ENCODE results near the gene APPBP2. TPM values are rescaled to one million over a fixed set of nuclear protein-coding genes. Genes with fewer than 3 reads are reported as not detected.

Gene APPBP2
- polyA plus RNA-seq, 1 donor (not counting 4 experiments of a cell fraction or from before 2014, with no cell fraction given), result 21.1 TPM

DNA sequence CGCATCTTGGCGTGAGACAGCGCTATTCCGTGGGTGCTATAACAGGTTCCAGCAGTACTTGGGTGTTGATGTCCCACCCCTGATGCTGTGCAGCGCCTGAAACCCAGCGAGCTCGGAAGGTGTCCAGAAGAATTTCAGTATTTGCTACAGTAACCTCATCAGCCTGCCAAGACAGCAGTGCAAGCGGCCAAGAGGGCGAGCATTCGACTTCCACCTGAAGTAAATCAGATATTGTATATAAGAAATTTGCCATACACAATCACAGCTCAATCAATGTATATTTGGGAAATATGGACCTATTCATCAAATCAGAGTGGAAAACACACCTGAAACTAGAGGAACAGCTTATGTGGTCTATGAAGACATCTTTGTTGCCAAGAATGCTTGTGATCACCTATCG, 13.0 kb downstream of the APPBP2 start:
- H2AFZ ChIP-seq (ENCODE audit: control insufficient read depth, low read length), result no peak overlapping the region
- H3K79me2 ChIP-seq (ENCODE audit: control insufficient read depth, insufficient read depth, low read length), result peaks cover 36% of the 10 kb centered on the region
- no peak overlapping the region for H3K9ac ChIP-seq (ENCODE audit: control insufficient read depth, extremely low read depth, insufficient read depth, low read length)
- FAIRE-seq, result no peak
- no peak overlapping the region for H3K4me2 ChIP-seq (ENCODE audit: control insufficient read depth, extremely low read depth, insufficient read depth, low read depth, low read length)
- H3K27me3 ChIP-seq (ENCODE audit: control insufficient read depth, extremely low read depth, insufficient read depth, low read length), result no peaks in the 10 kb centered on the region
- no peak overlapping the region for H3K27ac ChIP-seq (ENCODE audit: control insufficient read depth, insufficient read depth, low read length)
- H3K4me1 ChIP-seq (ENCODE audit: control insufficient read depth, extremely low read depth, insufficient read depth, low read length), result no peaks in the 10 kb centered on the region
- DNase-seq (ENCODE audit: low read depth, low spot score), result no peak
- no peak overlapping the region for H3K4me3 ChIP-seq (ENCODE audit: control insufficient read depth in 2 of 3, extremely low read depth in 1 of 3, insufficient read depth in 2 of 3, low read depth in 1 of 3, low read length in 3 of 3)
- TF ChIP-seq, protein P1, sequence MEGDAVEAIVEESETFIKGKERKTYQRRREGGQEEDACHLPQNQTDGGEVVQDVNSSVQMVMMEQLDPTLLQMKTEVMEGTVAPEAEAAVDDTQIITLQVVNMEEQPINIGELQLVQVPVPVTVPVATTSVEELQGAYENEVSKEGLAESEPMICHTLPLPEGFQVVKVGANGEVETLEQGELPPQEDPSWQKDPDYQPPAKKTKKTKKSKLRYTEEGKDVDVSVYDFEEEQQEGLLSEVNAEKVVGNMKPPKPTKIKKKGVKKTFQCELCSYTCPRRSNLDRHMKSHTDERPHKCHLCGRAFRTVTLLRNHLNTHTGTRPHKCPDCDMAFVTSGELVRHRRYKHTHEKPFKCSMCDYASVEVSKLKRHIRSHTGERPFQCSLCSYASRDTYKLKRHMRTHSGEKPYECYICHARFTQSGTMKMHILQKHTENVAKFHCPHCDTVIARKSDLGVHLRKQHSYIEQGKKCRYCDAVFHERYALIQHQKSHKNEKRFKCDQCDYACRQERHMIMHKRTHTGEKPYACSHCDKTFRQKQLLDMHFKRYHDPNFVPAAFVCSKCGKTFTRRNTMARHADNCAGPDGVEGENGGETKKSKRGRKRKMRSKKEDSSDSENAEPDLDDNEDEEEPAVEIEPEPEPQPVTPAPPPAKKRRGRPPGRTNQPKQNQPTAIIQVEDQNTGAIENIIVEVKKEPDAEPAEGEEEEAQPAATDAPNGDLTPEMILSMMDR (optimal IDR thresholded peaks at IDR 0.05 in 1 of 3, IDR thresholded peaks at IDR 0.05 in 1 of 3, conservative IDR thresholded peaks at IDR 0.05 in 1 of 3; ENCODE audit: extremely low read depth in 1 of 3, insufficient read depth in 2 of 3, low read length in 3 of 3), result no peak
- no peak for TF ChIP-seq EZH2 (IDR thresholded peaks at IDR 0.05; ENCODE audit: low read length)
- H3K9me1 ChIP-seq (ENCODE audit: control insufficient read depth, extremely low read depth, insufficient read depth, low read length), result no peaks in the 10 kb centered on the region
- no peaks in the 10 kb centered on the region for H3K9me3 ChIP-seq (ENCODE audit: control insufficient read depth, low read depth, low read length)
- H4K20me1 ChIP-seq (ENCODE audit: control insufficient read depth, extremely low read depth, insufficient read depth, low read length), result no peaks in the 10 kb centered on the region
- dilution Hi-C loops (cut with MboI; ENCODE audit: extremely low pct_ligation_motif_present, low sequenced_read_pairs), result no loop called here
- H3K36me3 ChIP-seq (ENCODE audit: control insufficient read depth in 2 of 2, extremely low read depth in 1 of 2, insufficient read depth in 2 of 2, low read length in 2 of 2), result peaks cover 3 to 4% of the 10 kb centered on the region in 2 experiments

DNA sequence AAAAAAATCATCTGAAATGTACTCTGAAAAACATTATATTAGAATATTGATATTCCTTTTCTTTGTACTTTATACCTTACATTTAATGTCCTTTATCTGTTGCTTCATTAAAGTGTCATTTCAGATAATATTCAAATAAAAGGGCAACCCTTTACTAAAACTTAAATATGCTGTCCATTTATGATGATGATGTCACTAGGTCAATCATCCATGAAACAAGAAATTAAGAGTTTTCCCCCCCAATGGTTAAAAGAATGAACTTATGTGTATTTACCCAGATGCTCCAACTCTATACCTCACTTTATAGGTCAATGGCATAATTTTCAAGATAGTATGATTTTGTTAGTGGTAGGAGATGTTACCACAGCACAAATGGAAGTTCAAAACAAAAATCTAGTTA, 15.3 kb downstream of the APPBP2 start:
- no peak overlapping the region for H3K4me2 ChIP-seq (ENCODE audit: control insufficient read depth, extremely low read depth, insufficient read depth, low read depth, low read length)
- no peak overlapping the region for H2AFZ ChIP-seq (ENCODE audit: control insufficient read depth, low read length)
- DNase-seq (ENCODE audit: low read depth, low spot score), result no peak
- H3K9me3 ChIP-seq (ENCODE audit: control insufficient read depth, low read depth, low read length), result no peaks in the 10 kb centered on the region
- no peak for FAIRE-seq
- H3K9me1 ChIP-seq (ENCODE audit: control insufficient read depth, extremely low read depth, insufficient read depth, low read length), result no peaks in the 10 kb centered on the region
- H3K27ac ChIP-seq (ENCODE audit: control insufficient read depth, insufficient read depth, low read length), result no peak overlapping the region
- TF ChIP-seq EZH2 (IDR thresholded peaks at IDR 0.05; ENCODE audit: low read length), result no peak
- TF ChIP-seq, protein P1 (optimal IDR thresholded peaks at IDR 0.05 in 1 of 3, IDR thresholded peaks at IDR 0.05 in 1 of 3, conservative IDR thresholded peaks at IDR 0.05 in 1 of 3; ENCODE audit: extremely low read depth in 1 of 3, insufficient read depth in 2 of 3, low read length in 3 of 3), result no peak
- peaks cover 44% of the 10 kb centered on the region for H3K79me2 ChIP-seq (ENCODE audit: control insufficient read depth, insufficient read depth, low read length)
- dilution Hi-C loops (cut with MboI; ENCODE audit: extremely low pct_ligation_motif_present, low sequenced_read_pairs), result no loop called here
- H3K36me3 ChIP-seq (ENCODE audit: control insufficient read depth in 2 of 2, extremely low read depth in 1 of 2, insufficient read depth in 2 of 2, low read length in 2 of 2), result peaks cover 0 to 4% of the 10 kb centered on the region in 2 experiments
- no peak overlapping the region for H3K4me3 ChIP-seq (ENCODE audit: control insufficient read depth in 2 of 3, extremely low read depth in 1 of 3, insufficient read depth in 2 of 3, low read depth in 1 of 3, low read length in 3 of 3)
- H3K4me1 ChIP-seq (ENCODE audit: control insufficient read depth, extremely low read depth, insufficient read depth, low read length), result peaks cover 5% of the 10 kb centered on the region
- H3K27me3 ChIP-seq (ENCODE audit: control insufficient read depth, extremely low read depth, insufficient read depth, low read length), result no peaks in the 10 kb centered on the region
- no peaks in the 10 kb centered on the region for H4K20me1 ChIP-seq (ENCODE audit: control insufficient read depth, extremely low read depth, insufficient read depth, low read length)
- no peak overlapping the region for H3K9ac ChIP-seq (ENCODE audit: control insufficient read depth, extremely low read depth, insufficient read depth, low read length)

All from keratinocyte (primary cell).